Lower leg skin (tissue), 4 donors: Measurements from ENCODE around the gene ALDH1A3. TPM values are rescaled to one million over a fixed set of nuclear protein-coding genes. Genes with fewer than 3 reads are reported as not detected.

Experiments used
- DNase-seq, 2 donors: peaks; one replicate each; pipeline ENCODE4 v3.0.0-alpha.2; 2019; ENCODE audit warnings: low spot score in 2 of 2
- H3K4me3 ChIP-seq: fragments of 200-600 bp; sonication (generic); 2 replicates; pipeline ENCODE4 v1.5.1; 2017; ENCODE audit warnings: mild to moderate bottlenecking, low read depth; ENCODE audit not compliant: poor library complexity, severe bottlenecking
- CTCF ChIP-seq, 3 donors: fragments of 450-650 bp; IDR thresholded peaks; one replicate each; pipeline ENCODE4 v1.5.1; 2016; ENCODE audit warnings: antibody characterized with exemption in 3 of 3, mild to moderate bottlenecking in 3 of 3, moderate library complexity in 2 of 3
- POLR2A ChIP-seq, 2 donors: fragments of 450-650 bp; IDR thresholded peaks; one replicate each; pipeline ENCODE4 v1.6.1; 2016 to 2017; ENCODE audit warnings: antibody characterized with exemption in 2 of 2, mild to moderate bottlenecking in 1 of 2, moderate library complexity in 1 of 2
- WGBS, 2 donors: methylation state at CpG; one replicate each; pipeline ENCODE4 v1.1.5; 2018; 5-methylcytosine and 5-hydroxymethylcytosine counted together
- intact Hi-C: fragments of 100-400 bp; cut with DNase I; formaldehyde crosslinking; loops from one replicate; pipeline ENCODE4 v1.15.0; 2023; ENCODE audit warnings: low total_unique reads
- total RNA-seq, 4 donors: library from RNA; depleted of rRNA; stranded (reverse); fragments of >200 nt; gene quantifications; one replicate each; pipeline ENCODE4 v1.1.0, GENCODE V29; 2016

The ALDH1A3 gene
- total RNA-seq, 4 donors from 2014 or later = 3.3 to 24.5 (median 8.7) TPM

- intact Hi-C loops = no loop called here
- no peak overlapping the region for H3K4me3 ChIP-seq
- 95 to 96% methylated on average over 11 of the region's 11 CpGs for WGBS, 2 donors
- DNase-seq = peak in 1 of 2 donors; percentile 64
- TF ChIP-seq POLR2A (IDR thresholded peaks at IDR 0.05) (no peak), CTCF (IDR thresholded peaks at IDR 0.05) (no peak)
Measured at GRCh38 chr15:100924436-100924835, 44.8 kb downstream of the ALDH1A3 start.

GRCh38 chr15:100925480-100925879, 45.8 kb downstream of the ALDH1A3 start:
- intact Hi-C loops = no loop called here
- 95 to 96% methylated on average over 8 of the region's 8 CpGs for WGBS, 2 donors

GRCh38 chr15:100926258-100926657, 46.6 kb downstream of the ALDH1A3 start:
- TF ChIP-seq CTCF (IDR thresholded peaks at IDR 0.05) = no peak
- TF ChIP-seq POLR2A (IDR thresholded peaks at IDR 0.05) = no peak
- DNase-seq = peak in 1 of 2 donors; percentile 75
- 93 to 96% methylated on average over 11 of the region's 11 CpGs for WGBS, 2 donors
- intact Hi-C loops = no loop called here
- H3K4me3 ChIP-seq = no peak overlapping the region

More at GRCh38 chr15:100925480-100925879, 45.8 kb downstream of the ALDH1A3 start:
- no peak for DNase-seq
- H3K4me3 ChIP-seq = no peak overlapping the region
- no peak for TF ChIP-seq CTCF (IDR thresholded peaks at IDR 0.05)
- no peak for TF ChIP-seq POLR2A (IDR thresholded peaks at IDR 0.05)

GRCh38 chr15:100926971-100927756, 47.5 kb downstream of the ALDH1A3 start:
- DNase-seq = peak in 1 of 2 donors; percentile 56
- intact Hi-C loops = no loop called here
- no peak overlapping the region for H3K4me3 ChIP-seq
- 86 to 89% methylated on average over 11 of the region's 11 CpGs for WGBS, 2 donors
- TF ChIP-seq CTCF (IDR thresholded peaks at IDR 0.05) = no peak
- no peak for TF ChIP-seq POLR2A (IDR thresholded peaks at IDR 0.05)

GRCh38 chr15:100928632-100929280, 49.1 kb downstream of the ALDH1A3 start:
- peak; percentile 35 to 83 for DNase-seq
- intact Hi-C loops = no loop called here
- WGBS, 2 donors = 59 to 61% methylated on average over 13 of the region's 13 CpGs
- TF ChIP-seq CTCF (IDR thresholded peaks at IDR 0.05) (no peak), POLR2A (IDR thresholded peaks at IDR 0.05) (no peak)
- H3K4me3 ChIP-seq = no peak overlapping the region
